PFSK-1 (cell line): ENCODE results near the gene TM4SF1.

Experiments used
- FOXP2 ChIP-seq: optimal IDR thresholded peaks from 2 replicates; pipeline ENCODE3; 2011; ENCODE audit warnings: borderline replicate concordance, control low read depth, inconsistent platforms; ENCODE audit not compliant: insufficient read depth; ENCODE audit errors: extremely low read length, extremely low read depth
- POLR2AphosphoS5 ChIP-seq: IDR thresholded peaks from 2 replicates; pipeline ENCODE4 v1.6.1; 2012; ENCODE audit warnings: low read depth, mild to moderate bottlenecking, control low read depth, low read length, moderate library complexity
- SIN3A ChIP-seq: IDR thresholded peaks from 2 replicates; pipeline ENCODE4 v1.6.1; 2012; ENCODE audit warnings: mild to moderate bottlenecking, low read length, moderate library complexity, borderline replicate concordance; ENCODE audit not compliant: insufficient read depth
- TAF1 ChIP-seq: IDR thresholded peaks from 2 replicates; pipeline ENCODE4 v1.6.1; 2012; ENCODE audit warnings: low read length, control low read depth, borderline replicate concordance; ENCODE audit not compliant: insufficient read depth
- TF ChIP-seq, protein P1 (sequence below), 2 experiments: IDR thresholded peaks; 2 replicates each; pipeline versions ENCODE4 v1.6.1 to v1.8.0; 2011 to 2012; ENCODE audit warnings: low read depth in 2 of 2, low read length in 2 of 2, control low read depth in 1 of 2, inconsistent platforms in 1 of 2, mild to moderate bottlenecking in 1 of 2, moderate library complexity in 1 of 2; ENCODE audit not compliant: insufficient read depth in 1 of 2

TM4SF1 gene

GRCh38 chr3:149382101-149382467 lies 4.6 kb upstream of the TM4SF1 start:
- TF ChIP-seq TAF1 (no peak), POLR2AphosphoS5 (no peak), FOXP2 (no peak), SIN3A (no peak)
- TF ChIP-seq, protein P1, sequence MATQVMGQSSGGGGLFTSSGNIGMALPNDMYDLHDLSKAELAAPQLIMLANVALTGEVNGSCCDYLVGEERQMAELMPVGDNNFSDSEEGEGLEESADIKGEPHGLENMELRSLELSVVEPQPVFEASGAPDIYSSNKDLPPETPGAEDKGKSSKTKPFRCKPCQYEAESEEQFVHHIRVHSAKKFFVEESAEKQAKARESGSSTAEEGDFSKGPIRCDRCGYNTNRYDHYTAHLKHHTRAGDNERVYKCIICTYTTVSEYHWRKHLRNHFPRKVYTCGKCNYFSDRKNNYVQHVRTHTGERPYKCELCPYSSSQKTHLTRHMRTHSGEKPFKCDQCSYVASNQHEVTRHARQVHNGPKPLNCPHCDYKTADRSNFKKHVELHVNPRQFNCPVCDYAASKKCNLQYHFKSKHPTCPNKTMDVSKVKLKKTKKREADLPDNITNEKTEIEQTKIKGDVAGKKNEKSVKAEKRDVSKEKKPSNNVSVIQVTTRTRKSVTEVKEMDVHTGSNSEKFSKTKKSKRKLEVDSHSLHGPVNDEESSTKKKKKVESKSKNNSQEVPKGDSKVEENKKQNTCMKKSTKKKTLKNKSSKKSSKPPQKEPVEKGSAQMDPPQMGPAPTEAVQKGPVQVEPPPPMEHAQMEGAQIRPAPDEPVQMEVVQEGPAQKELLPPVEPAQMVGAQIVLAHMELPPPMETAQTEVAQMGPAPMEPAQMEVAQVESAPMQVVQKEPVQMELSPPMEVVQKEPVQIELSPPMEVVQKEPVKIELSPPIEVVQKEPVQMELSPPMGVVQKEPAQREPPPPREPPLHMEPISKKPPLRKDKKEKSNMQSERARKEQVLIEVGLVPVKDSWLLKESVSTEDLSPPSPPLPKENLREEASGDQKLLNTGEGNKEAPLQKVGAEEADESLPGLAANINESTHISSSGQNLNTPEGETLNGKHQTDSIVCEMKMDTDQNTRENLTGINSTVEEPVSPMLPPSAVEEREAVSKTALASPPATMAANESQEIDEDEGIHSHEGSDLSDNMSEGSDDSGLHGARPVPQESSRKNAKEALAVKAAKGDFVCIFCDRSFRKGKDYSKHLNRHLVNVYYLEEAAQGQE (IDR thresholded peaks at IDR 0.05; ENCODE audit: insufficient read depth in 1 of 2, low read depth in 2 of 2, low read length in 2 of 2), result no peak

DNA sequence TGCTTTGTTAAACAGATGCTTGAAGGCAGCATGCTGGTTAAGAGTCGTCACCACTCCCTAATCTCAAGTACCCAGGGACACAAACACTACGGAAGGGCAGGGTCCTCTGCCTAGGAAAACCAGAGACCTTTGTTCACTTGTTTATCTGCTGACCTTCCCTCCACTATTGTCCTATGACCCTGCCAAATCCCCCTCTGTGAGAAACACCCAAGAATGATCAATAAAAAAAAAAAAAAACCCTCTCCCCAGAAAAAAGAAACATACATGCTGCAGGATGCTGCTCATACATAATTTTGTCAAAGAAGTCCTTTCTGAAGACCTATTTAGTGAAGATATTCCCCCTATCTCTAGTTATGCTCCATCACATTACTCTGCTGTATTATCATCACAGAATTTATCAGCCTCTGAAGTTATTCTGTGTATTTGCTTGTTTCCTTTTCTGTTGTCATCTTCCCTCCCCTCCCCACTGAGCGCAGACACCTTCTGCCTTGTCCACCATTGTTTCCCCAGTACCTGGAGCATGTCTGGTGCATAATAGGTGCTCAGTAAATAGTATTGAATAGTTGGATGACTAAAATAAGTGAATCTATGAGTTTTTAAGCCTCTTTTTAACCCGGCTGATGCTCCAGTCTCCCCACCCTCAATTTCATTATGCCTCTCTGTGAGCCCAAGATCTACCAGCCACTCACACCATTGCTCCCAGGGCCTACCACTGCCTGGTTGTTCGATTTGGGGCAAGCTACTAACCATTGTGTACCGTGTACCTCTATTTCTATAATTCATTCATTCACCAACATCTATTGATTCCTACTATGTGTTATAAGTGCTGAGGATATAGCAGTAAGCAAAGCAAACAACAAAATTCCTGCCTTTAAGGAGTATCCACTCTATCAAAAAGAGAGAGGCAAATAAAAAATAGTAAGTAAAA lies 4.0 kb upstream of the TM4SF1 start:
- TF ChIP-seq SIN3A, result no peak
- TF ChIP-seq TAF1, result no peak
- TF ChIP-seq, protein P1 (IDR thresholded peaks at IDR 0.05; ENCODE audit: insufficient read depth in 1 of 2, low read depth in 2 of 2, low read length in 2 of 2), result no peak
- no peak for TF ChIP-seq FOXP2
- TF ChIP-seq POLR2AphosphoS5, result no peak

GRCh38 chr3:149378478-149379309 lies 1.2 kb upstream of the TM4SF1 start:
- TF ChIP-seq POLR2AphosphoS5, result no peak
- TF ChIP-seq, protein P1 (IDR thresholded peaks at IDR 0.05; ENCODE audit: insufficient read depth in 1 of 2, low read depth in 2 of 2, low read length in 2 of 2), result no peak
- TF ChIP-seq FOXP2, result no peak

- TF ChIP-seq POLR2AphosphoS5 (no peak), FOXP2 (no peak), TAF1 (no peak), SIN3A (no peak)
- TF ChIP-seq, protein P1 (IDR thresholded peaks at IDR 0.05; ENCODE audit: insufficient read depth in 1 of 2, low read depth in 2 of 2, low read length in 2 of 2), result no peak
Observed at GRCh38 chr3:149376718-149377407, 586 bp downstream of the TM4SF1 start.
